IPS-15b (cell line): ENCODE results near the gene GNG14.
"Not testable (repeated sequence)": the region's sequence is repeated elsewhere in the genome, so short reads cannot be mapped to it uniquely, and the experiment has no call there.

ENCODE experiments used
- H3K27me3 ChIP-seq: one replicate; pipeline ENCODE4 v1.6.1; 2013; ENCODE audit warnings: low read length; ENCODE audit not compliant: control insufficient read depth, insufficient read depth
- H3K36me3 ChIP-seq: one replicate; pipeline ENCODE4 v1.6.1; 2013; ENCODE audit warnings: low read length; ENCODE audit not compliant: control insufficient read depth, insufficient read depth
- H3K4me1 ChIP-seq: one replicate; pipeline ENCODE4 v1.6.1; 2013; ENCODE audit warnings: mild to moderate bottlenecking, low read length; ENCODE audit not compliant: control insufficient read depth, insufficient read depth
- H3K4me3 ChIP-seq: one replicate; pipeline ENCODE4 v1.5.1; 2013; ENCODE audit warnings: low read depth, low read length
- H3K9ac ChIP-seq: one replicate; pipeline ENCODE4 v1.6.1; 2013; ENCODE audit warnings: low read depth, mild to moderate bottlenecking, low read length
- H3K9me3 ChIP-seq: one replicate; pipeline ENCODE4 v1.6.1; 2013; ENCODE audit warnings: mild to moderate bottlenecking, low read length; ENCODE audit not compliant: control insufficient read depth, insufficient read depth

GNG14 gene

GRCh38 chr19:12721656-12722565 is 34.1 kb downstream of the GNG14 start:
- Histone ChIP-seq H3K27me3 (no peaks in the 10 kb centered on the region), H3K36me3 (peaks cover 9% of the 10 kb centered on the region), H3K4me1 (peaks cover 5% of the 10 kb centered on the region), H3K4me3 (peak overlapping the region; percentile 84), H3K9ac (peak overlapping the region; percentile 50), H3K9me3 (no peaks in the 10 kb centered on the region)

DNA sequence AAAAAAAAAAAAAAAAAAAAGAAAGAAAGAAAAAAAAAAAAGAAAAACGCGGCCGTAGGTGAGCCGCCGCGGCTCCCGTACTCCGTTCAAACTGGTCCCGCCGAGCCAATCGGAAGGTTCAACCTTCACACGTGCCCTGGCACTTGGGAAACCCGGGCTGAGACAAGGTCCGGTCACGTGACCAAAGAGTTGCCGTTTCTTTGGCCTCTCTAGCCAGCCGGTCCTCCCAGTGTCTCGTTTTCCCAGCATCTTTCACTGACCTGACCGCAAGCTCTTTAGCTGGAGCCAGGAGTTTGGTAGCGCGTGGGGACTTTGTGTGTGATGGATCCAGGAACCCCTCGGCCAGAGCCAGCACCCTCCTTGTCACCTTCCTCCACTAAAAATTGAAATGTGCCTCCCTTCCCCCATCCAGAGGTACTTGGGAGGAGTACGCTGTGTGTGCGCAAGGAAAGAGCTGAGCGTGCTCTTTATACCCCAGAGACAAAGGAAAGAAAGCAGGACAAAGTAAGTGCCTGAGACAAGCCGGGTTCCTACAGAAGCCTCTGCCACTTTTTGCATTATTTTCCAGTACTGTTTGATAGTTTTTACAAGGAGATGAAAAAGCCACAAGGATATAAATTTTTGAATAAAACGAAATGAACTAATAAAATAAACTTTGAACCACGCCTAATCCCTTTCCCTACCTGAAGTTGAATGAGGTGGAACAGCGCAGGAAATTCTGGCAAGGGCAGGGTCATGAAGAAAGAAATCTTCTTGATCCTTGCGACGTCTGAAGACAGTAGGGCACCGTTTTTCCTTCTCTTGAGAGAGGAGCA is 35.0 kb downstream of the GNG14 start:
- Histone ChIP-seq H3K9ac (peak overlapping the region; percentile 66), H3K36me3 (peaks cover 9% of the 10 kb centered on the region), H3K4me1 (peaks cover 5% of the 10 kb centered on the region), H3K9me3 (no peaks in the 10 kb centered on the region), H3K27me3 (no peaks in the 10 kb centered on the region), H3K4me3 (peak overlapping the region; percentile 84)

DNA sequence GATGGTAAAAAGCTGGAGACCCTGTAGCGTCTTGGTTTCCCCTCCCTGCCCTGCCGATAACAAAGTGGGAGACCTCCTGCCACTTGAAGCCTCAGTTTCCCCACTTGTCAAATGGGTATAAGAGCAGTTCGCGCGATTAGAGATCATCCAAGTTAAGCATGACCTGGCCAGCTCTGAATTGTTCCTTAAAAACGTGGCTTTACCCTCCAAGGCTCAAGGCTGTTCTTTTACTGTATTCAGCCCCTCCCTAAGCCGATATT is 35.5 kb downstream of the GNG14 start:
- no peaks in the 10 kb centered on the region for H3K9me3 ChIP-seq
- no peaks in the 10 kb centered on the region for H3K27me3 ChIP-seq
- peaks cover 8% of the 10 kb centered on the region for H3K36me3 ChIP-seq

GRCh38 chr19:12723641-12724426 is 36.0 kb downstream of the GNG14 start, which contains the start of gene TNPO2:
TNPO2 (minus strand) TSS chr19:12723932; CDS start chr19:12720977, 2,955 bp downstream.
- peaks cover 5% of the 10 kb centered on the region for H3K4me1 ChIP-seq
- no peaks in the 10 kb centered on the region for H3K9me3 ChIP-seq
- peaks cover 4% of the 10 kb centered on the region for H3K36me3 ChIP-seq

More for the DNA sequence above, 35.5 kb downstream of the GNG14 start:
- Histone ChIP-seq H3K9ac (peak overlapping the region; percentile 66), H3K4me3 (peak overlapping the region; percentile 84), H3K4me1 (peaks cover 5% of the 10 kb centered on the region)

DNA sequence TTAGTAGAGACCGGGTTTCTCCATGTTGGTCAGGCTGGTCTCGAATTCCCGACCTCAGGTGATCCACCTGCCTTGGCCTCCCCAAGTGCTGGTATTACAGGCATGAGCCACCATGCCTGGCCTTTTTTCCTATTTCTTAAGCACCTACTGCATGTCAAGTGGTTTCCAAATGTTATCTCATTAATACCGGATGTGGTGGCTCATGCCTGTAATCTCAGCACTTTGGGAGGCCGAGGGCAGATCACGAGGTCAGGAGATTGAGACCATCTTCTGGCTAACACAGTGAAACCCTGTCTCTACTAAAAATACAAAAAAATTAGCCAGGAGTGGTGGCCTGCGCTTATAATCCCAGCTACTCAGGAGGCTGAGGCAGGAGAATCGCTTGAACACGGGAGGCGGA is 37.8 kb downstream of the GNG14 start:
- H3K36me3 ChIP-seq, H3K9ac ChIP-seq, H3K27me3 ChIP-seq, H3K9me3 ChIP-seq, H3K4me1 ChIP-seq, H3K4me3 ChIP-seq: not testable (repeated sequence)

More at GRCh38 chr19:12723641-12724426, 36.0 kb downstream of the GNG14 start, which contains the start of gene TNPO2:
- no peaks in the 10 kb centered on the region for H3K27me3 ChIP-seq
- peak within 1 kb of the TSS; percentile 84 for H3K4me3 ChIP-seq
- peak within 1 kb of the TSS; percentile 66 for H3K9ac ChIP-seq

DNA sequence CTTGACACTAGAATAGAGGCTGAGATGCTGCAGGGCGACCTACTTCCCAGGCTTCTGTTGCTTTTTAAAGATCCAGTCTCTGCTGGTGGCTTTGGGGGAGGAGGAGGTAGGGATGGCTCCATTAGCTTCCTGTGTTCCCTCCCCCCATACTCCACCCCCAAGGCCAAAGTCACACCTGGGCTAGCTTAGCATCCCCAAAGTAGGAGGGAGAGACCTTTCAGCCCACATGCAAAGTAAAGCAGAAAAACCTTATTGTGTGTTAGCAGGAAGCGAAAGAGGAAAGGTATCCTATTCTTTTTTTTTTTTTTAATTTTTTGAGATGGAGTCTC is 39.2 kb downstream of the GNG14 start:
- no peak overlapping the region for H3K4me3 ChIP-seq
- no peak overlapping the region for H3K9ac ChIP-seq
- H3K9me3 ChIP-seq, result no peaks in the 10 kb centered on the region
- H3K36me3 ChIP-seq, result peaks cover 18% of the 10 kb centered on the region
- peaks cover 5% of the 10 kb centered on the region for H3K4me1 ChIP-seq
- no peaks in the 10 kb centered on the region for H3K27me3 ChIP-seq

DNA sequence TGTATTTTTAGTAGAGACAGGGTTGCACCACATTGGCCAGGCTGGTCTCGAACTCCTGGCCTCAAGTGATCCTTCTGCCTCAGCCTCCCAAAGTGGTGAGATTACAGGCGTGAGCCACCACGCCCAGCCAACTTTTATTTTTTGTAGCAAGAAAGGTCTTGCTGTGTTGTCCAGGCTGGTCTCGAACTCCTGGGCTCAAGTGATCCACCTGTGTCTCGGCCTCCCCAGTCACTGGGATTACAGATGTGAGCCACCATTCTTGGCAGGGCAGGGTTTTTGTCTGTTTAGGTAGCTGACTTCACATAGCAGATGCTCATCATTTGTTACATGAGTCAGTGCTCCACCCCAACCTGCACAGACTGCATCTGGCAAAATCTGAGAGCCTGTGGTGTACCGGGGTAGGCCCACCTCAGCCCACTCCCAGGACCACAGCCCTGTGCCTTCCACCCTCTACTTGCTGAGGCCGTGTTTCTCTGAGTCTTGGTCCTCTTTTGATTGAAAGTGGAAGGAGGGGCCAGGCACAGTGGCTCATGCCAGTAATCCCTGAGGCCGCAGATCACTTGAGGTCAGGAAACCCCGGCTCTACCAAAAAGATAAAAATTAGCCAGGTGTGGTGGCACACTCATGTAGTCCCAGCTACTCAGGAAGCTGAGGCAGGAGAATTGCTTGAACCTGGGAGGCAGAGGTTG is 40.1 kb downstream of the GNG14 start:
- H3K9me3 ChIP-seq, result no peaks in the 10 kb centered on the region
- H3K9ac ChIP-seq, result no peak overlapping the region
- H3K36me3 ChIP-seq, result peaks cover 18% of the 10 kb centered on the region
- no peaks in the 10 kb centered on the region for H3K27me3 ChIP-seq
- no peak overlapping the region for H3K4me3 ChIP-seq
- peaks cover 5% of the 10 kb centered on the region for H3K4me1 ChIP-seq

DNA sequence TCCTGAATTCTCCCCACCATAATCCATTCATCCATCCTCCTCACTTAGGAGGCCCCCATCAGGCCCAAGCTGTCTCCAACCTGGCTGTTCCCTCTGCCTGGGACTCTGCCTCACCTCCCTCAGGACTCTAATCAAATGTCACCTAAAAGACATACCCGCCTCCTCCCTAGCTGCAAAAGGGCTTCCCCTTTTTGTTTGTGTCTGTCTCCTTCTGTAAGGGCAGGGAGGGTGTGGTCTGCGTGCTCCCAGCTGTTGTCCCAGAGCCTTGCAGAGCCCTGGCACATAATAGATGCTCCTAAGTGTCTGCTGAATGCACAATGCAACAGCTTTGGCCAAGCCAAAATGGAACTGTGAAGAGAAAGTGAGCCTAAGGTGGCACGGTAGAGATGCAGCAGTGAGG is 42.3 kb downstream of the GNG14 start:
- H3K36me3 ChIP-seq, result peaks cover 18% of the 10 kb centered on the region
- peaks cover 5% of the 10 kb centered on the region for H3K4me1 ChIP-seq
- H3K9ac ChIP-seq, result no peak overlapping the region
- H3K27me3 ChIP-seq, result no peaks in the 10 kb centered on the region
- no peak overlapping the region for H3K4me3 ChIP-seq
- no peaks in the 10 kb centered on the region for H3K9me3 ChIP-seq

GRCh38 chr19:12731337-12731736 is 43.5 kb downstream of the GNG14 start:
- Histone ChIP-seq H3K9ac (no peak overlapping the region), H3K4me3 (no peak overlapping the region), H3K4me1 (peaks cover 5% of the 10 kb centered on the region), H3K36me3 (peaks cover 18% of the 10 kb centered on the region), H3K27me3 (no peaks in the 10 kb centered on the region), H3K9me3 (no peaks in the 10 kb centered on the region)

- Histone ChIP-seq H3K36me3 (peaks cover 18% of the 10 kb centered on the region), H3K9ac (peak overlapping the region; percentile 95), H3K4me3 (peak overlapping the region; percentile 76), H3K4me1 (peaks cover 3% of the 10 kb centered on the region), H3K9me3 (no peaks in the 10 kb centered on the region), H3K27me3 (no peaks in the 10 kb centered on the region)
Measured at GRCh38 chr19:12733369-12734214, 45.8 kb downstream of the GNG14 start.
